PC-9 (cell line): Measurements from ENCODE around the gene TMEM45A.

ENCODE experiments used
- CTCF ChIP-seq: fragments of 200-600 bp; sonication (generic); conservative IDR thresholded peaks from 2 replicates; pipeline ENCODE4 v1.6.1; 2017; ENCODE audit warnings: mixed run types, antibody characterized with exemption, mild to moderate bottlenecking, moderate library complexity
- EZH2 ChIP-seq: fragments of 200-600 bp; sonication (generic); IDR thresholded peaks from 2 replicates; pipeline ENCODE4 v1.8.0; 2017; ENCODE audit warnings: antibody characterized with exemption, low read depth

- TF ChIP-seq CTCF: no peak
- TF ChIP-seq EZH2: no peak
Observed at GRCh38 chr3:100521439-100521845, 29.0 kb downstream of the TMEM45A start.
